Esophagus muscularis mucosa (tissue), 4 donors: ENCODE measurements around the gene CCDC122.

Experiments
- EP300 ChIP-seq: sonication (generic); formaldehyde crosslinking; IDR thresholded peaks from one replicate; pipeline ENCODE4 v1.6.1; 2017; ENCODE audit warnings: antibody characterized with exemption
- POLR2A ChIP-seq: fragments of 450-650 bp; IDR thresholded peaks from one replicate; pipeline ENCODE4 v1.6.1; 2017; ENCODE audit warnings: antibody characterized with exemption, moderate library complexity, mild to moderate bottlenecking, low read depth
- POLR2AphosphoS5 ChIP-seq, 2 donors: sonication (generic); formaldehyde crosslinking; IDR thresholded peaks; one replicate each; pipeline ENCODE4 v1.6.1; 2017; ENCODE audit warnings: antibody characterized with exemption in 2 of 2
- TF ChIP-seq, protein P1 (sequence below), 3 experiments: fragments of 200-600 bp in 2 of 3; fragments of 450-650 bp in 1 of 3; sonication (generic) in 2 of 3; IDR thresholded peaks; one replicate each; pipeline ENCODE4 v1.5.1; 2017 to 2019; ENCODE audit warnings: antibody characterized with exemption in 3 of 3, mild to moderate bottlenecking in 2 of 3, moderate library complexity in 1 of 3

DNA sequence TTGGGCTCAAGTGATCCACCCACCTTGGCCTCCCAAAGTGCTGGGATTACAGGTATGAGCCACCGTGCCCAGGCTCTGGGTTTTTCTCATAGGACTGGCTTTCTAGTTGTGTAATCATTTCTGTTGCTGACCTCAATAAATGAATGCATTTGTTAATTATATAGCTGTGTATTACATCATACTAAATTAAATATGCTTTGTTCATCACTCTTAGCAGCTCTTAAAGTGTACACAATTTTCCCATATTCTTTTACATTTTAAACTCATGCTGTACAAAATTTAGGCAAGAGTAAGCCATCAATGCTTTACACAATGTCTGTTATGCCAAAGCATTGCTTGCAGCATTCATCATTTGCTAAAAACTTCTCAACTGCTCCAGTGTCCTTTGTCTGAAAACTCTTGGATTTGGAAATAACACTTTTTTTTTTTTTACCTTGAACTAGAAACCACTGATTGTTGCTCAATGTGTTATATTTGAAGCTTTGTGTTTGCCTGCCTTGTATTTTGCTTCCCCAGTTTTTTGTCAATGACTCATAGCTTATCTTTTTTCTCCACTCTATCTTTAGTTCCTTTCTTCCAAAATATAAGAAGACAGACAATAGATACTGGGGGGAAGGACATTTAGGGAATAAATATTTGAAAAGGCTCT lies 31.4 kb downstream of the CCDC122 start:
- TF ChIP-seq POLR2A (no peak), POLR2AphosphoS5 (IDR thresholded peaks at IDR 0.05) (no peak), EP300 (no peak)
- TF ChIP-seq, protein P1, sequence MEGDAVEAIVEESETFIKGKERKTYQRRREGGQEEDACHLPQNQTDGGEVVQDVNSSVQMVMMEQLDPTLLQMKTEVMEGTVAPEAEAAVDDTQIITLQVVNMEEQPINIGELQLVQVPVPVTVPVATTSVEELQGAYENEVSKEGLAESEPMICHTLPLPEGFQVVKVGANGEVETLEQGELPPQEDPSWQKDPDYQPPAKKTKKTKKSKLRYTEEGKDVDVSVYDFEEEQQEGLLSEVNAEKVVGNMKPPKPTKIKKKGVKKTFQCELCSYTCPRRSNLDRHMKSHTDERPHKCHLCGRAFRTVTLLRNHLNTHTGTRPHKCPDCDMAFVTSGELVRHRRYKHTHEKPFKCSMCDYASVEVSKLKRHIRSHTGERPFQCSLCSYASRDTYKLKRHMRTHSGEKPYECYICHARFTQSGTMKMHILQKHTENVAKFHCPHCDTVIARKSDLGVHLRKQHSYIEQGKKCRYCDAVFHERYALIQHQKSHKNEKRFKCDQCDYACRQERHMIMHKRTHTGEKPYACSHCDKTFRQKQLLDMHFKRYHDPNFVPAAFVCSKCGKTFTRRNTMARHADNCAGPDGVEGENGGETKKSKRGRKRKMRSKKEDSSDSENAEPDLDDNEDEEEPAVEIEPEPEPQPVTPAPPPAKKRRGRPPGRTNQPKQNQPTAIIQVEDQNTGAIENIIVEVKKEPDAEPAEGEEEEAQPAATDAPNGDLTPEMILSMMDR (IDR thresholded peaks at IDR 0.05) = no peak
